HTR-8/SVneo (cell line): ENCODE measurements around the gene KRT33B.
A peak's percentile ranks its signal among the peaks of the same experiment; 100 is the strongest.

ENCODE experiments used
- DNase-seq: peaks from one replicate; pipeline ENCODE4 v3.0.0; 2011; ENCODE audit warnings: low spot score, mixed read lengths; ENCODE audit not compliant: insufficient read length
- FAIRE-seq: peaks from 2 replicates; lab custom pipeline; 2011; peaks lifted over from hg19 to GRCh38; lab: Jason Lieb, UNC

KRT33B gene

GRCh38 chr17:41327411-41328120, 42.0 kb downstream of the KRT33B start:
- DNase-seq (no peak), FAIRE-seq (no peak)

GRCh38 chr17:41326173-41327145, 43.2 kb downstream of the KRT33B start:
- no peak for DNase-seq
- FAIRE-seq = no peak

GRCh38 chr17:41325611-41326010, 44.0 kb downstream of the KRT33B start:
- no peak for DNase-seq
- no peak for FAIRE-seq

- DNase-seq (no peak), FAIRE-seq (no peak)
These were observed 44.5 kb downstream of the KRT33B start for GRCh38 chr17:41325126-41325525.

- FAIRE-seq (peak; percentile 76), DNase-seq (peak; percentile 53)
These were observed 45.2 kb downstream of the KRT33B start for GRCh38 chr17:41324180-41325075.

- DNase-seq (no peak), FAIRE-seq (peak; percentile 9)
These were observed 46.4 kb downstream of the KRT33B start for GRCh38 chr17:41322903-41323895.

GRCh38 chr17:41322094-41322902, 47.3 kb downstream of the KRT33B start:
- DNase-seq = peak; percentile 68

GRCh38 chr17:41318231-41318630, 51.4 kb downstream of the KRT33B start:
- no peak for FAIRE-seq
- DNase-seq = no peak

More at GRCh38 chr17:41322094-41322902, 47.3 kb downstream of the KRT33B start:
- FAIRE-seq = no peak

GRCh38 chr17:41315814-41316445, 53.7 kb downstream of the KRT33B start:
- DNase-seq (no peak), FAIRE-seq (peak; percentile 52)

- FAIRE-seq (no peak), DNase-seq (no peak)
These were observed 54.3 kb downstream of the KRT33B start, which contains the start of gene KRTAP17-1 for GRCh38 chr17:41315204-41315794. TSS of gene KRTAP17-1 (minus strand) at chr17:41315710. CDS start at chr17:41315650, 60 bp downstream.
